Measurements from ENCODE around the gene COX7A2L.

COX7A2L gene

DNA sequence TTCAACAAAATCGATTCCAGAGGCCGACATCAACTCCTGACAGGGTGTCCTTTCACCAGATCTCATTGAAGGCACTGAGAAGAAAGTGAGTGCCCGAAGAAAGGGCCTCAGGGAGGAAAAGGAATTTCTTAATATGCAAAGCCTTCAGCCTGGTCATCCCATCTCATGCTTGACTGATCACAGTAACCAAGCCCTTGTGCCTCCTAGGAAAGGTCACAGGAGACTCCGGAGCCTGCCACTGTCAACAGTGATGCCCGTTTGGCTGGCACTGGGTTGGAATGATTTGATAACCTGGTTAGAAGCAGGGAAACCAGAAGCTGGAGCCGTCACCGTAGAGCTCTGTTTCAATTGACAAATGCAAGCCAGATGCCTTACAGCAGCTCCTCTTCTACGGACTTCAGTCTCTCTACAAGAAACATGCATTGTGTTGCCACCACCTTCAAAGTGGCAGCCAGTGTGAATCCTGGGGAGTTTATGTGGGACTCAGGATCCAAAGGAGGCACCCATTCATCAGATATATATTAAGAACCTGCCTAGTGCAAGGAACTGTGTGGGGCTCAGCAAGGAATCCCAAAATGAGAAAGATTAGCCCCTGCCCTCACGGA, 24.6 kb downstream of the COX7A2L start:
- TF ChIP-seq REST (IDR thresholded peaks at IDR 0.05; ENCODE audit: insufficient read depth in 1 of 2, low read depth in 2 of 2, low read length in 2 of 2) (no peak), TAF1 (IDR thresholded peaks at IDR 0.05; ENCODE audit: borderline replicate concordance, insufficient read depth, low read length) (no peak), FOXP2 (optimal IDR thresholded peaks at IDR 0.05; ENCODE audit: borderline replicate concordance, extremely low read depth, extremely low read length, insufficient read depth) (no peak), SIN3A (IDR thresholded peaks at IDR 0.05; ENCODE audit: borderline replicate concordance, insufficient read depth, low read length) (no peak), POLR2AphosphoS5 (IDR thresholded peaks at IDR 0.05; ENCODE audit: low read depth, low read length) (no peak)

DNA sequence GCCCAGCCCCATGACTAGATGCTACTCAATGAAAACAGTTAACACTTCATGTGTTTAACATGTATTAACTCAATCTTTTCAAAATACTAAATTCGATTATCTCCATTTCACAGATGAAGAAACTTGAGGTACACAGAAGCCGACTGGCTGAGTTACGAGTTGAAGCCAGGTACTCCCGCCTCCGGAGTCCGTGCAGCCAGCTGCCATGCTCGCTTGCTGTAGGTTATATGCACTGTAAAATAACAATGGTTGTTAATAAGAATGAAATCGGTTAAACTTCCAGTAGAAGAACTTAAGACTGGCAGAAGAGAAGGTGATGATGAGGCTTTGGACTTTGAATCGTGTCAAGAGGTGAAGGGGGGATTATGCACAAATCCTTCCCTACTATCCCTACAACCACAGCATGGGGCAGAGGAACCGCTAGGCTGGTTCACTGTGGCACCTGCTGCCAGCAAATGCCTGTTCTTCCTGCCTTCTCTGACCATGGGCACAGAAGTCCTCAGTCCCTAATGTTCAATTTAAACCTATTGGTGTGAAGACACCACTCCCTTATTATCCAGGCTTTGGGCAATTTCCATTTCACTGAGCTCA, 25.4 kb downstream of the COX7A2L start:
- no peak for TF ChIP-seq POLR2AphosphoS5 (IDR thresholded peaks at IDR 0.05; ENCODE audit: low read depth, low read length)
- no peak for TF ChIP-seq SIN3A (IDR thresholded peaks at IDR 0.05; ENCODE audit: borderline replicate concordance, insufficient read depth, low read length)
- no peak for TF ChIP-seq FOXP2 (optimal IDR thresholded peaks at IDR 0.05; ENCODE audit: borderline replicate concordance, extremely low read depth, extremely low read length, insufficient read depth)
- no peak for TF ChIP-seq TAF1 (IDR thresholded peaks at IDR 0.05; ENCODE audit: borderline replicate concordance, insufficient read depth, low read length)
- TF ChIP-seq REST (IDR thresholded peaks at IDR 0.05; ENCODE audit: insufficient read depth in 1 of 2, low read depth in 2 of 2, low read length in 2 of 2), result no peak

DNA sequence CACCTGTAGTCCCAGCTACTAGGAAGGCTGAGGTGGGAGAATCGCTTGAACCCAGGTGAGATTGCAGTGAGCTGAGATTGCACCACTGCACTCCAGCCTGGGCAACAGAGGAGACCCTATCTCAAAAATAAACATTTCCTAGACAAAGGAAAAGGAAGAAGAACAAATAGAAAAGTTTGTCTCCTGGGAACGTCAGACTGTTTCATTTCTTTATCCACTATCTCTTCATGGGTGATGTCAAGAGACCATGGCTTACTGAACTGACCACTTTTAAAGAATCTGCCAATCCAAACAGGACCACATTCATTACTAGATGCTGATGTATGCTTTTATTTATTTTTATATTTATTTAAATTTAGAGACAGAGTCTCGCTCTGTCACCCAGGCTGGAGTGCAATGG, 26.8 kb downstream of the COX7A2L start:
- TF ChIP-seq TAF1 (IDR thresholded peaks at IDR 0.05; ENCODE audit: borderline replicate concordance, insufficient read depth, low read length) (no peak), POLR2AphosphoS5 (IDR thresholded peaks at IDR 0.05; ENCODE audit: low read depth, low read length) (no peak), SIN3A (IDR thresholded peaks at IDR 0.05; ENCODE audit: borderline replicate concordance, insufficient read depth, low read length) (no peak), REST (IDR thresholded peaks at IDR 0.05; ENCODE audit: insufficient read depth in 1 of 2, low read depth in 2 of 2, low read length in 2 of 2) (no peak), FOXP2 (optimal IDR thresholded peaks at IDR 0.05; ENCODE audit: borderline replicate concordance, extremely low read depth, extremely low read length, insufficient read depth) (no peak)

DNA sequence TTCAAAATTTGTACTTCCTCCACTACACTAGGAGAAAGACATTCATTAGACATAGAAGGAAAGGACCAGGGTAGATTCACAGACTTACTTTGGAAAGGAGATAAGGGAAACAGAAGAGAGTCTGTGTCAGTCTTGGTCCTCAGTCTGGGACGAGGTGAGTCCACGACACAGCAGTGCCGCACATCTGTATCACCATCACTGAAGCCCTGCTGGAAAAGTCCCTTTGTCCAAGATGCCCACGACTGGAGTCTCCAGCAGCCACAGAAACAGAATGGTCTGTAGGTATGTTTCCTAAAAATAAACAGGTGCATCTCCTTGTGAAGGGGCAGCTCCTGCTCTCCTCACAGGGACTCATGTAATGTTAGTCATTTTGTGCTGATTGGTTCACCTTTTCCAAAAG, 27.4 kb downstream of the COX7A2L start:
- no peak for TF ChIP-seq POLR2AphosphoS5 (IDR thresholded peaks at IDR 0.05; ENCODE audit: low read depth, low read length)
- no peak for TF ChIP-seq SIN3A (IDR thresholded peaks at IDR 0.05; ENCODE audit: borderline replicate concordance, insufficient read depth, low read length)
- TF ChIP-seq REST (IDR thresholded peaks at IDR 0.05; ENCODE audit: insufficient read depth in 1 of 2, low read depth in 2 of 2, low read length in 2 of 2), result no peak
- no peak for TF ChIP-seq FOXP2 (optimal IDR thresholded peaks at IDR 0.05; ENCODE audit: borderline replicate concordance, extremely low read depth, extremely low read length, insufficient read depth)
- no peak for TF ChIP-seq TAF1 (IDR thresholded peaks at IDR 0.05; ENCODE audit: borderline replicate concordance, insufficient read depth, low read length)
